ENCODE measurements around the gene USH1G.
"Not testable (repeated sequence)": the region's sequence is repeated elsewhere in the genome, so short reads cannot be mapped to it uniquely, and the experiment has no call there.

USH1G gene

DNA sequence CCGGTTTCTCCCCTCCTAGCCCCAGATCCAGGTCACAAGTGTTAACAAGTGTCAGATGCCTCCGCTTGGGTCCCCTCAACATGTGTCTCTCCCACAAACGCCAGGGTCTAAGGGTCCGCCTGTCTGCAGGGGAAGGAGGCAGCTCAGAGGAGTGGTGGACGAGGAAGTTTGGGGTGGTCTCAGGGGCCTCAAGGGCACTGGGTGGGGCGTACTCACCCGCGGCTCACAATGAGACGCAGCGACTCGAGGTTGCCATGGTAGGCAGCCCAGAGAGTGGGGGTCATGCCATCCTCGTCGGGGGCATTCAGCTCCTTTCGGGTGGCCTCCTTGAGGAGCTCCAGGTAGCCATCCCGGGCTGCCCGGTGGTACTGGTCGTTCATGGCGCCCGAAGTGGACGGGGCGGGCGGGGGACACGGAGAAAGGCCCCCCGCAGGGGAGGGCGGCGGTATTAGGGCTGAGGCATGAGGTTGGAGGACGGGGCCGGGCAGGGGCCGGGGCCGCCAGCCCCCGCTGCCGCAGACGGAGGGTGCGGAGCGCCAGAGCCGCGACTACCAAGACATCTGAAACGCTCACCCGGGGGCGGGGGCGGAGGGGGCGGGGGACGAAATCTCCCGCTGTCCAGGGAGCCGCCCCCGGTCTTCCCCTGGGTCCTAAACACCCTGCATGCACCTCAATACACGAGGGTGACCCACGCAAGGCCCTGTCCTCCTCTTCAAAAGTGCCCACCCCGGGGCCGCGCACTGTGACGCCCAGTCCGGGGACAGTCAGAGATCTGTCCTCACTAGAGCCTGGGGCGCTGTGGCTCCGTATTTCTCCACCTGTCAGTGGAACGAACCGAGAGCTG, at the start of gene USH1G:
Gene USH1G (minus strand): TSS at position 562 of the 844 bp plus-strand sequence. CDS start 182 bp downstream, at position 380.
- DNase-seq = no peak

DNA sequence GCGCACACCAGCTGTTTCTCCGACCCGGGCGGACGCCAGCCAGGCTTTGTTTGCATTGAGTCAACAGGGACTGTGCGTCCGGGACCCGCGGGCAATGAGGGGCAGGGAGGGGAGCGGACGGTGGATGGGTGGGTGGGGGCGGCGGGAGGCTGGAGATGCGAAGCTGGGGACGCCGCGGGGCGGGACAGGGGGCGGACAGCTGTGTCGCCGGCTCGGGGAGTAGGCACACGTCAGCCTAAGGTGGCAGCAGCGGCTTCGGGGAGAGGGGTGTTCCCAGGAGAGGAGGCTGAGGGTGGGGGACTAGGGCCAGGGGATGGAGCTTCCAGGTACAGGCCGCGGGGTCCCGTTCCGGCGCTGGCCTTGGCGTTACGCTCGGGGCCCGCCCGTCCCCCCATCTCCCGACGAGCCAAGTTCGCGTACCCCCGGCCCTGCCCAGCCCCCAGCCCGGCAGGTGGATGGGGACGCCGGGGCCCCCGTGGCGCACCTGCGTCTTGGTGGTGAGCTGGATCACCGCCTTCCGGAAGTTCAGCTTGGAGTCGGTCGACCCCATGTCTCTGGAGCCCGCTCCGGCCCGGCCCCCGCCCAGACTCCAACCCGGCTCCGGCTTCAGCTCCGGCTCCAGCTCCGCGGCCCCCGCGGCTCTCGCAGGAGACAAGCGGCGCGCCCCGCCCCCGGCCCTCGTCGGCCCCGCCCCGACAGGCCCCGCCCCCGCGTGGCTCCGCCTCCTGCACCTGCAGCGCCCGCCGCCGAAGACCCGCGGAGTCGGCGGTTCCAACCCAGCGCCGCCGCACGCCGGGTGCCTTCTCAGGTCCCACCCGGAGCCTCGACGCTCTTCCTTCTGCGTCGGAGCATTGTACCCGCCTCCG, 49.3 kb upstream of the USH1G start, which contains the start of gene HID1:
Gene HID1 (minus strand): TSS at position 653 of the 866 bp plus-strand sequence. CDS start 103 bp downstream, at position 550.
- peak; percentile 50 for DNase-seq

DNA sequence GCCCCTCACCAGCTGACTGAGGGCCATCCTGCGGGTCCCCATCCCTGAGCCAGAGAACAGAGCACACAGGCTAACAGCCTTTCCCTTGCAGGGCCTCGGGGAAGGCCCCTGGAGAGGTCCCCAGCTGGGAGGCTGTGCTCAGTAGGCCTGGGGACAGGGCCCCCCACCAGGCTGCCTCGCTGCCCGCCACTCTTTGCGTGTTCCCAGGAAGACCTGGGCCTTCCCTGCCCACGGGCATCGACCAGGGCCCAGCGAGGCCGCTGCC, 48.7 kb upstream of the USH1G start:
- DNase-seq = no peak

DNA sequence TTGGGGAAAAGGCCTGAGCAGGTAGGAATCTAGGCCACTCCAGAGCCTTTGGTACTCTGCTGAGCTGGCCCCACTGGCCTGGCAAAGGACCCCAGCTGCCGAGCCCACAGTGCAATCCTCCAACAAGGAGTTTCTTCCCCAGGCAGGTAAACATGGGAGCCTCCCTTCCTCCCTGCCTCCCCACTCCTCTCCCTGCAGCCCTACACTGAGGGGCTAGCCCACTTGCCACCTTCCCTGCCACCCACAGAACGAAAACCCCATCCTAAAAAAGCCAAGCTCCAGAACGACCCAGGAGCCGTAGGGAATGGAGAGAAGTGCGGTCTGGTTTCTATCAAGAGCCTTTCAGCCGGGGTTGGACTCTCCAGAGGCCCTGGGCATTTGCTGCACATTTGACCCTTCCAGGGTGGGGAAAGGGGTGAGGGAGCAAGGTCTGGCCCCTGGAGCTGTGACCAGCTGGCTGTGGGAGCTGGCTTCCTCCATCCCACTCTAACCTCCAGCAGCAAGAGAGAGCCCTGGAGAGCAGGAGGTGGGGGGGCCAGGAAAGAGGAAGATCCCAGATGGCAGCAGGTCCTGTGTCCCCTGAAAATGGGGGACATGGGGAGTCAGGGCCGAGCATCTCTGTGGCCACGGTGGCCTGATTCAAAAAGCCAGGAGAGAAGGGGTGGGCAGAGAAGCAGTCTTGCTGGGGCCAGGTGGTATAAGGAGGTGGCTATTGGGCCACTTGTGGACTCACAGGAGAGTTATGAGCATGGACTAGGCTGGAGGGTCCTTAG, 48.2 kb upstream of the USH1G start:
- DNase-seq = no peak

DNA sequence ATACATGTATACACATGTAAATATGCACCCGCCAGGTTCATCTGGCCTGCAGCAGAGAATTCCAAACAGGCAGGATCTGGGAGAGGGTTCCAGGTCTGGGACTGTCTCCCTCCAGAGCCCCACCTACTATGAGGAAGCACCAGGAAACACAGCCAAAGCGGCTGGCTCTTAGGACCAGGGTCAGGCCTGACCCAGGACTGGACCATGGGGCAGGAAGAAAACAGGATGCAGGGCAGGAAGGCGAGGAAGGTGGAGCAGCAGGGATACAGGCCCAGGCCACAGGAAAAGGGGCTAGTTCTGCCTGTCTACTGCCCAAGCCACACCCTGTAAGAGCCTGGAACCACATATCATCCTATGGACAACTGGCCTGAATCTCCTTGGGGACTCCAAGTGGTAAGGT, 47.3 kb upstream of the USH1G start:
- DNase-seq = no peak

DNA sequence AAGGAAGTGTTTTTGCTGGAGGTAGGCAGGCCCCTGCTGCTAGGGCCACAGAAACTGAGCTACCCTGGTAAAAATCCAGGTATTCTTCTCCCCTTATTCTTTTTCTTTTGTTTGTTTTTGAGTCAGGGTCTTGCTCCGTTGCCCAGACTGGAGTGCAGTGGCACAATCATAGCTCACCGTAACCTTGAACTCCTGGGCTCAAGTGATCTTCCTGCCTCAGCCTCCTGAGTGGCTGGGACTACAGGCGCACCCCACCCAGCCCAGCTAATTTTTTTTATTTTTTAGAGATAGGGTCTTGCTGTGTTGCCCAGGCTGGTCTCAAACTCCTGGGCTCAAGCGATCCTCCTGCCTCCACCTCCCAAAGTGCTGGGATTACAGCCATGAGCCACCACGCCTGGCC, 46.4 kb upstream of the USH1G start:
- not testable (repeated sequence) for DNase-seq

DNA sequence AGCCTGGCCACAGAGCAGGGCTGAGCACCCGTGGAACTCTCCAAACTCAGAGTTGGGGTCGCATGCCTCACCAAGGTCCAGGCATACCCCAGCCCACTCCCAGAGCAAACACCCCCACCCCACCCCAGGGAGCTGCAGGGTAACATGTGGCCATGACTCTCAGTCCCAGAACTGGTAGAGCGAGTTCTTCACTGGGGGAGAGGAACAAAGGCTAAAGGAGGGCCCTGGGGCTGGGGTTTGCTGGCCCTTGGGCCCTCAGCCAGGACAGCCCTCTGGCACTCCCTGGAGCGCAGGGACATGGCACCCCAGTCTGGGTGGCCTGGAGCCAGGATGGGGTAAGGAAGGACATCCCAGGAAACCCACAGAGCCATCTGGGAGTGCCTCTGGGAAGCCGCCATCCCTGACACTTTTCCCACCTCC, 45.3 kb upstream of the USH1G start:
- no peak for DNase-seq

DNA sequence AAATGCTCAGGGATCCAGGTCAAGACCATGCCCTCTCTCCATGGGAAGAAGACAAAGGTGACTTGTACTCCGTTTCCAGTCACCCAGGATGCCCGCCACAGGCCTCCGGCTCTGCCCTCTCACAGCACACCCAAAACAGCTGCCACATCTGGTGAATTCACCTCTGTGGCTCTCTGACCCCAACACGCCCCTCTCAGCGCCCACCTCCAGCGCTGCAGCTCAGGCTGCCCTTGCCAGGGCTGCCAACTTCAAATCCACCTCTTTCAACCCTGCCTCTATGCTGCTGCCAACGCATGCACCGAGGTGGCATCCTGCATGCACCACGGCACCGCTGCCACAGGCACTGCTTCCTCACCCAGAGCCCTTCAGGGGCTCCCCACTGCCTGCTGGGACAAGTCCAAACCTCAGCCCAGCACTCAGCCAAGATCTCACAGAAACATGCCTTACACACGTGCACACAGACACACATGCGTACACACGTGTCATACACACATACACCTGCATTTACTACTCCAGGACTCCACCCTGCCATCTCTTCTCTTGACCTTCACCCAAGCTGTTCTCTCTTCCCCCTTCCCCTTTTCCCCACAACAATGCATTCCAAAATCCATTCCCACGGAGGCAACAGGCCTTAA, 42.0 kb upstream of the USH1G start:
- DNase-seq = no peak

DNA sequence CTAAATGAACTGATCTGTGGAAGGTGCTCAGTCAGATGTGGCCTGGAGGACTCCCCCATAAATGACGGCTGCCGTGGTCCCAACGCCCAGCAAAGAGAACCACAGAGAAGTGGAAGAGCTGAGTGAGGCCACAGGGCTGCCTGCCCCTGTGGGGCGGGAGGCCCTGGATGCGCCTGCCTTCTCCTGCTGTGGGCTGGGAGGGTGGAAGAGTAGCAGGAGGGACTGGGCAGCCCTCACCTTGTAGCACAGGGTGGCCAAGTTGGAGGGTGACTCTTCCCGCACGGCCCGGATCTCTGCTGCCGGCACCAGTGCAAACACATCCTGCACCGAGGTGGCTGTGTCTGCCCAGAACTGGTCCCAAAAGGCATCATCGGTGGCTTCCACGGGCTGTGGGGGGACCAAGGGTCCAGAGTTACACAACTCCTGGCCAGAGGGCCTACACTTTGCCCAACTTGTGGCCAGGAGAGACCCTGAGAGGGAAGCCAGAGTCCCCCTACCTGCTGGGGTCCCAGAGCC, 41.2 kb upstream of the USH1G start:
- DNase-seq = no peak

DNA sequence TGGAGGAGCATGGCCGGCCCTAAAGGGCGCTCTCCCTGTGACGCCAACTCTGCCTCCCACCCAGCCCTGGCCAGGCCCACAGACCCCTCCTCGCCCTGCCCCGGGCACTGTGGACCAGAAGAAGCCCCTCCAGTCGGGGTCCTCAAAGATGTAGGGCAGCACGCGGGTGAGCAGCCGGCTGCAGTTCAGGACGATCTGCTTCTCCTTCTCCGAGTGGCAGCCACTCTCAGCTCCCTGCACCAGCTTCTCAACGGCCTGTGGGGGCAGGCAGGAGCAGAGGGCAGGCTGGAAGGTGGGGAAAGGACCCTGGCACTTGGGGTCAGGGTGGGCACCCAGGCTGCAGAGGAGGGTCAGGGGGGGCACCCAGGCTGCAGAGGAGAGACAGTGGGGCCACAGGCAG, 40.6 kb upstream of the USH1G start:
- no peak for DNase-seq

DNA sequence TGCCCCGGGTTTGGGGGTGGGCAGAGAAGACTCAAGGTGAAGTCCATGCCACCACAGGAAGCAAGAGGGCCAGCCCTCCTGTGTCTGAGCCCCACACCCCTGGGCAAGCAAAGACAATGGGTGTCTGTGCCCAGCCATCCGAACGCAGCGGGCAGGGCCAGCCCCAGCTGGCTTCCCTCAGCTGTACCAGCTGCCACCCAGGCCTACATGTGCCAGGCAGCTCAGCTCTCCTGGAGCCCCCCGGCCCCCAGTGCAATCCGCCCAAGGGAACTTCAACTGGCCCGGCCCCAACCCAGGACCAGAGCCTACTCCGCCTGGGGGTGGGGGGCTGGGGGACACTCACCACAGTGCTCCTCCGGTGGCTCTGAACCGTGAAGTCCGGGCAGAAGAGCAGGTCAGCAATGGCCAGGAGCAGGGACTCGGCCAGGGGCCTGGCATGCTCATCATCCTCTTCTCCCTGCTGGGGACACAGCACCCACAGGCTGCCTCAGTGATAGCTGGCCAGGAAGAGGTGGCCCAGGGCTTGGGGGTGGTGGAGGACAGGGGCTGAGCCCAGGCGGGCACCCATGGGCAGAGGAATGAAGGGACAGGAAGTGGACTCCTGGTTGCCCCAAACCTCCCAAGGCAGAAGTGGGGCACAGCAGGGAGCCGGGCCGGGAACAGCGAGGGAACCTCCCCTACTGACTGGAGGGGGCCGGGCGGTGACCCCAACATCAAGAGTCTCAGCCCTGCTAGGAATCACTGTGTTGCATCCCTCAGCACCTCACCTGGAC, 39.8 kb upstream of the USH1G start:
- DNase-seq = no peak

DNA sequence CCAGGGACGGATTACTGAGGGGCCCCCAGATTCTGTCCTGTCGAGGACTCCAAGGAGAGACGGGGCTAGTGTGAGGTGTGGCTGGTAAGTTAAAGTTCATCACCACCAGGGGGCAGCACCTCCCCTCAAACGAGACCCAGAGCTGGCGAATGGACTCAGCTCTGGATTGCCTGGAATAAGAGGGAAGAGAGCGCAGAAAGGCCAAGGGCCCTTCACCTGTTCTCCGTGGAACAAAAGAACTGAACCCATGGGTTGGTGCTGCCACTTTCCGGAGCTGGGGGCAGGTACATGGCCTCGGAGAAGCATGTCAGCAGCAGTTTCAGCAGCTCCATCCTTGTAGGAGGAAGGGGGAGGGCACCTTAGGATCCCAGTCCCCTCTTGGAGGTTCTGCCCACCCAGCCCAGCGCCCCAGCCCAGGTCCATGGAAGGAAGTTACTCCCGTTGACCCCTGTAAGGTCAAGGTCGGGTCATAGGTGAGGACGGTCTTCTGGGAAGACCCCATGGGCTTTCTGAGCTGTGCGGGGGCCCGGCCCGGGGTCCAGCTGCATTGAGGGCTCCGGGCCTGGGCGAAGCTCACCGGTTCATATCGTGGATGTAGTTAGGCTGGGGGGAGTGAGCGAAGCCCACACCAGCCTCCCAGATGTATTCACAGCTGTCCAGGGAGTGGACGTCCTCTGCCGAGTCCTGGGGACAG, 38.7 kb upstream of the USH1G start:
- peak; percentile 68 for DNase-seq

DNA sequence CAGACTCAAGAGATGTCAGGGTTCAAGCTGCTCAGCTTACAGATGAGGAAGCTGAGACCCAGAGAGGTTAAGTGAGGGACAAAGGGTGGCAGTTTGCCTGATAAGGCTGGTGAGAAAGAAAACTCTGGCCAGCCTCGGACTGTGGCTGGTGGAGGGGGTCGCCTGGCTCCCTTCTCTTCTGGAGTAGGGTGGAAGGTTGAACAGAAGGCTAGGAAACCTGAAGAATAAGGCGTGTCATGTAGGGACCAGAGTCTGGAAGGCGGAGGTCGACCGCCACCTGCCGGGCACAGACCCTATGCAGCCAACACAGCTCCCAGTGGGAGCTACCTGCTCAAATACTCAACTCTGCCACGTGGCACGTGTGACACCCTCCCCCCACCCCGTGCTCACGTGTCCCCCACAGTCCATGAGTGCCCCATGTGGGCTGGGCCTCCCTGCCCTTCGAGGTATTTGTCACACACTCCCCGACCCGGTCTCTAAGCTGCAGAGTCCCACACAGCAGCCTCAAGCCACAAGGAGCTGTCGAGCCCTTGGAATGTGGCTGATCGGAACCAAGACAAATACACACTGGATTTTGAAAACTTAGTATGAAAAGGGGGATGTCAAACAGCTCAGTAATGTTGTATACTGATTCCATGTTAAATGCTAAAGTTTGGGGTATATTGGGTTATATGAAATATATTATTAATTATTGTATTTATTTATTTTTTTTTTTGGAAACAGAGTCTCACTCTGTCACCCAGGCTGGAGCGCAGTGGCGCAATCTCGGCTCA, 37.7 kb upstream of the USH1G start:
- no peak for DNase-seq

DNA sequence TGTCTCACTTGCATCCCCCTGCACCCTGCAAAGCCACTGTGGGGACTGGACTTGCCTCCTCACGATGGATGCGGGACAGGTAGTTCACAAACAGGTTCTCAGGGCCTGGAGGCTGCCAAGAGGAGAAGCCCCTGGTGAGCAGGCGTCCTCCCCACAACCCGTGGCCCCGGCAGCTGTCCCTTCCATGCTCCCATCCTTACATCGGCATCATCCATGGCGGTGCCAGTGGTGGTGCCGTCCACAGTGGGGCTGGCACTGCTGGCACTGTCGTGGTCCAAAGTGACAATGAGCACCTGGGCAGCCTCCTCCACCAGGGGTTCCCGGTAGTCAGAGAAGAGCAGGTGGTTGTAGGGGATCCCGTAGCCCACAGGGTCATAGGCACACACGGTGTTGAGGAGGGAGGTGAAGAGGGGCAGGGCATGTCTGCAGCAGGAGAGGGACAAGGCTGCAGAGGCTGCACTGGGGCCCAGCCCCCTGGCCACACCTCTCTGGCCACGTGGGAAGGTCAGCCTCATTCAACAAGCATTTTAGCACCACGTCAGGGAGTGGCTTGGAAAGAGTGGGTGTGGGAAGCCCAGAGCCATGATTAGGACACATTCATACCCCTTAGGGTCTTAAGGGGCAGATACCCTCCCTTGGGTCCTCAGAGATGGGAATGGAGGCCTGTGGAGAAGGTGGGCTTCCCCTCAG, 36.9 kb upstream of the USH1G start:
- no peak for DNase-seq

DNA sequence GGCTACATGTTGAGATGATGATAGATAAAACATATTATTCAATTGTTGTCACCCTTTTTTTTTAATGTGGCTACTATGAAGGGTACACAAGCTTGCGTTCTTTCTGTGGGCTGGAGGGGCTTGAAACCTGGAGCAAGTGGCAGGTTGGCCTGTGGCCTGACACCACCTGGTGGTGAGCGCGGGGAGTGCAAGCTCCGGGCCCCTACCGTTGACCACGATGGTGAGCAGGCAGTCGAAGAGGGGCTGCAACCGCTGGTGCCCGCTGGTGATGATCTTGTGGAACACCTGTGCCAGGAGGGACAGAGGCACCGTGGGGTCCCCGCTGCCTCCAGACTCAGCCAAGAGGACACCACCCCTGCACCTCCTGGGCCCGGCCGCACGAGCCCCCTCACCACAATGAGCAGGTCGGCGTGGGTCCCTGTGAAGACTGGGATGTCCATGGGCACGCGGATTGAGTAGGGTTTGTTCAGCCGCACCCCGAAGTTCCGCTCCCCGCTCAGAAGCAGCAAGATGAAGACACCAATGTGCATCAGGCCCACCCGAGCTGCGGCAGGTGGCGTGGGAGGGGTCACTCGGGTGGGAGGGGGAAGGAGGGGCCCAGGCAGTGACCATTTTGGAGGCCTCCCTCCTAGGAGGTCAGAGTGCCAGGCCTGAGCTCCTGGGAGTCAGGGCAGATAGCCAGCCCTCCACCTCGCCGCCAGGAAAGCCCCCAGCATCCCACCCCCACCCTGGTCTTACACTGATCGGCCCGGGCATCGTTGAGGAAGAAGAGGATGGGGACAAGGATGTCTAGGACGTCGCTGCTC, 35.1 kb upstream of the USH1G start:
- DNase-seq = peak; percentile 41

DNA sequence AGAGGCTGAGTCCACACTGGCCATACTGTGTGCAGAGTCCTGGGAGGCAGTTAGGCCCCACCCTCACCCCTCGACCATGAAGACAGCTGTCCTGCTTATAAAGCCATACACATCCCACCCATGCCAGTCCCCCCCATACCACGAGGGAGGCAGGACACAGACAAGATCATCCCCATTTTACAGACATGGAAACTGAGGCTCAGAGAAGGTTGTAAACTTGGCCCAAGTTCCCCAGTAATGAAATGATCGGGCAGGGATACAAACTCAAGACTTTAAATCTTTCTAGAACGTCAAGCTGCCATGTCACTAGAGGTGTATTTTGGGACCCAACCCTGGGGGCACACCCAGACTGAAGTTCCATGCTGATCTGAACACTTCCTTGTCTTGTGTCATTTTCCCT, 33.0 kb upstream of the USH1G start:
- no peak for DNase-seq

DNA sequence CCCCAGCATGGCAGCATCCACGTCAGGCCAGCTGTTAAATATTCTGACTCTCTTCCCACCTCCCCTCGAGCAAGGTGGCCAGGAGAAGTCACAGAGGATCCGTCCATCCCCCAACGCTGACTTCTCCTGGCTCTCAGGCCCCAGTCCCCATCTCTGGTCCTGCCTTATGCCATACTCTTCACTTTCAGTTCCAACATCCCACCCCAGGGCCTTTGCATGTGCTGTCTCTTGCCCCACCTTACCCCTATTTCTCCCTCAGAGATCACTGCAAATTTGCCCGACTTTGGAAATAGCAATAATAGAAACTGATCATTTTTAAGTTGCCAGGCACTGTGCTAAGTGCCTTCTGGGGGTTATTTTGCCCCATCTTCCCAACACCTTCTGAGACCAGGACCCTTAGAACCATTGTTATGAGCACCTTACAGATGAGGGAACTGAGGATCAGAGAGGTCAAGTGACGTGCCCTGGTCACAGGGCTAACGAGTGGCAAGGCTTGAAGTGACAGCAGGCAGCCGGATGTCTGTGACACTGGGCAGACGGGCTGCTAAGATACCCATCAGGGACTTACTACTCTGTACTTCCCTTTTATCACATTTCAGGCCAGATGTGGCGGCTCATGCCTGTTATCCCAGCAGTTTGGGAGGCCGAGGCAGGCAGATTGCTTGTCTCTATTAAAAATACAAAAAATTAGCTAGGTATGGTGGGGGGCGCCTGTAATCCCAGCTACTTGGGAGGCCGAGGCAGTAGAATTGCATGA, 31.8 kb upstream of the USH1G start:
- DNase-seq = no peak

DNA sequence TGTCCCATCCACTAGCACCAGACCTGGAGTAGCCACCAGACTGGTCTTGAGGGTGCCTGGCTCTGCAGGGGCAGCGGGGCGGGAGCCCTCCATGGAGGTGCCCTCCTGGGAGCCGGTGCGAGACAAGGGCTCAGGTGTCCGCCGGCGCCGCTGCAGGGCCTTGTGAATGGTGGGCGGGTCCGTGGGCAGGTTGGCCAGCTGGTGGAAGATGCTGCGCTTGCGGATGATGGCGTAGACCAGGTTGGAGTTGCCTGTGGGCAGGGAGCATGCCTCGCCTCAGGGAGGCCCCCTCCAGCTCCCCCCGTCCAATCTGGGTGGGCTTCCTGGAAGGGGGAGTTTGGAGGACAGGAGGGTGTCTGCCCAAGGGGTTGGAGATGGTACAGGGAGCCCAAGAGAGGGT, 31.1 kb upstream of the USH1G start:
- DNase-seq = no peak
